ENCODE data around the gene SEMA4F.

SEMA4F gene

GRCh38 chr2:74708883-74709282 lies 54.8 kb downstream of the SEMA4F start:
- DNase-seq: no peak

GRCh38 chr2:74712223-74713053 lies 58.4 kb downstream of the SEMA4F start:
- no peak for DNase-seq

GRCh38 chr2:74714691-74715080 lies 60.6 kb downstream of the SEMA4F start:
- DNase-seq: no peak

- DNase-seq: peak; percentile 74 to 78
Observed at GRCh38 chr2:74715081-74715791, 61.2 kb downstream of the SEMA4F start.

- DNase-seq: no peak
Observed at GRCh38 chr2:74715880-74716279, 61.8 kb downstream of the SEMA4F start.

- no peak for DNase-seq
Observed at GRCh38 chr2:74719066-74719465, 65.0 kb downstream of the SEMA4F start.

- no peak for DNase-seq
Observed at GRCh38 chr2:74721316-74721715, 67.3 kb downstream of the SEMA4F start.

- no peak for DNase-seq
Observed at GRCh38 chr2:74724496-74724895, 70.4 kb downstream of the SEMA4F start.

GRCh38 chr2:74725287-74725686 lies 71.2 kb downstream of the SEMA4F start:
- no peak for DNase-seq

- no peak for DNase-seq
Observed at GRCh38 chr2:74728842-74729241, 74.8 kb downstream of the SEMA4F start.

- DNase-seq: no peak
Observed at GRCh38 chr2:74730530-74730929, 76.5 kb downstream of the SEMA4F start.
